ENCODE results near the gene TMED1.

The TMED1 gene

GRCh38 chr19:10831987-10832938 lies 3.7 kb downstream of the TMED1 start:
- DNase-seq (ENCODE audit: low read depth, low spot score) = no peak

- no peak for DNase-seq (ENCODE audit: low read depth, low spot score)
Measured at GRCh38 chr19:10830931-10831779, 4.9 kb downstream of the TMED1 start.

- no peak for DNase-seq (ENCODE audit: low read depth, low spot score)
Measured at GRCh38 chr19:10830370-10830769, 5.6 kb downstream of the TMED1 start.

- DNase-seq (ENCODE audit: low read depth, low spot score) = no peak
Measured at GRCh38 chr19:10829967-10830366, 6.0 kb downstream of the TMED1 start.

GRCh38 chr19:10828981-10829821 lies 6.8 kb downstream of the TMED1 start:
- DNase-seq (ENCODE audit: low read depth, low spot score) = no peak

- no peak for DNase-seq (ENCODE audit: low read depth, low spot score)
Measured at GRCh38 chr19:10826846-10827245, 9.2 kb downstream of the TMED1 start.

- DNase-seq (ENCODE audit: low read depth, low spot score) = no peak
Measured at GRCh38 chr19:10826231-10826630, 9.8 kb downstream of the TMED1 start.

- no peak for DNase-seq (ENCODE audit: low read depth, low spot score)
Measured at GRCh38 chr19:10823690-10824089, 12.3 kb downstream of the TMED1 start.

GRCh38 chr19:10820173-10820572 lies 15.8 kb downstream of the TMED1 start:
- DNase-seq (ENCODE audit: low read depth, low spot score) = no peak

- no peak for DNase-seq (ENCODE audit: low read depth, low spot score)
Measured at GRCh38 chr19:10819124-10820060, 16.6 kb downstream of the TMED1 start.

- DNase-seq (ENCODE audit: low read depth, low spot score) = no peak
Measured at GRCh38 chr19:10818301-10819123, 17.5 kb downstream of the TMED1 start.

- peak; percentile 84 for DNase-seq (ENCODE audit: low read depth, low spot score)
Measured at GRCh38 chr19:10817291-10818038, 18.5 kb downstream of the TMED1 start.

GRCh38 chr19:10816691-10817090 lies 19.3 kb downstream of the TMED1 start:
- no peak for DNase-seq (ENCODE audit: low read depth, low spot score)

GRCh38 chr19:10815969-10816644 lies 19.9 kb downstream of the TMED1 start:
- DNase-seq (ENCODE audit: low read depth, low spot score) = no peak

GRCh38 chr19:10815007-10815536 lies 20.9 kb downstream of the TMED1 start:
- DNase-seq (ENCODE audit: low read depth, low spot score) = no peak

- DNase-seq (ENCODE audit: low read depth, low spot score) = peak; percentile 68
Measured at GRCh38 chr19:10812902-10813404, 23.1 kb downstream of the TMED1 start.

GRCh38 chr19:10812196-10812595 lies 23.8 kb downstream of the TMED1 start:
- no peak for DNase-seq (ENCODE audit: low read depth, low spot score)
